Activated T-helper 2 cell treated with anti-CD3 and anti-CD28 coated beads, Interferon-gamma antibody, Interleukin-2, Interleukin-4, amounts not matched to agents 10 μg/mL and 5 μg/mL and 100 μg/mL, durations not matched to agents 14 hours and 24 hours and 36 hours (primary cell): ENCODE results near the gene DRD3. TPM values are rescaled to one million over a fixed set of nuclear protein-coding genes. Genes with fewer than 3 reads are reported as not detected.

ENCODE experiments used
- DNase-seq: peaks from one replicate; pipeline ENCODE4 v3.0.0; 2021; ENCODE audit warnings: low spot score
- H3K27ac Mint-ChIP-seq: one replicate; pipeline ENCODE4 v1.8.0; 2021; ENCODE audit warnings: mixed read lengths
- H3K27me3 Mint-ChIP-seq: one replicate; pipeline ENCODE4 v1.8.0; 2021; ENCODE audit warnings: low read depth, mixed read lengths
- H3K36me3 Mint-ChIP-seq: one replicate; pipeline ENCODE4 v1.8.0; 2021; ENCODE audit warnings: low read depth, mixed read lengths
- H3K4me1 Mint-ChIP-seq: one replicate; pipeline ENCODE4 v1.8.0; 2021; ENCODE audit warnings: low read depth, mixed read lengths
- H3K4me3 Mint-ChIP-seq: one replicate; pipeline ENCODE4 v1.8.0; 2021; ENCODE audit warnings: low read depth, mild to moderate bottlenecking, moderate library complexity, mixed read lengths
- H3K9me3 Mint-ChIP-seq: one replicate; pipeline ENCODE4 v1.8.0; 2021; ENCODE audit warnings: mixed read lengths
- intact Hi-C: fragments of 100-400 bp; cut with micrococcal nuclease; formaldehyde crosslinking; loops from one replicate; pipeline ENCODE4 v1.15.1; 2023
- total RNA-seq: library from RNA; stranded (reverse); gene quantifications from 2 replicates; pipeline ENCODE4 v1.2.3, GENCODE V29; 2022

DRD3 gene
- total RNA-seq, 1 donor from 2014 or later, result 0.11 TPM

DNA sequence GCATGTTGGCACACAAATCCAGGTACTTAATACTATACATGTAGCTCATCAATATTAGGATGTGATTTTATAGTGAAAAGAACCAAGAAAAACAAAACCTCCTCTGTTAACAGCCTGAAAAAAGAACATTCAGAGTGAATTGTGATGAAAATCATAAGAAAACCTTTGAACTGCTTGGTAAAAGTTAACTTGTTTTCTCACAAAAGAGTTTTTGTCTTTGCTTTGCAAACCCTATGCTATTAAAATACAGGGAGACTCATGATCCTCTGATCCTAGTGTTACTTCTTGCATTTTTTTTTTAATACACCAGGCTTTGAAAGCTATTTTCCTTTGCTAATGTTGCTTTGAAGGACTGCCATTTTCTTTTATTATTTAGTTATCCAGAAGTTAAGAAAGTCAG lies 98.7 kb downstream of the DRD3 start:
- no peaks in the 10 kb centered on the region for H3K27me3 Mint-ChIP-seq

DNA sequence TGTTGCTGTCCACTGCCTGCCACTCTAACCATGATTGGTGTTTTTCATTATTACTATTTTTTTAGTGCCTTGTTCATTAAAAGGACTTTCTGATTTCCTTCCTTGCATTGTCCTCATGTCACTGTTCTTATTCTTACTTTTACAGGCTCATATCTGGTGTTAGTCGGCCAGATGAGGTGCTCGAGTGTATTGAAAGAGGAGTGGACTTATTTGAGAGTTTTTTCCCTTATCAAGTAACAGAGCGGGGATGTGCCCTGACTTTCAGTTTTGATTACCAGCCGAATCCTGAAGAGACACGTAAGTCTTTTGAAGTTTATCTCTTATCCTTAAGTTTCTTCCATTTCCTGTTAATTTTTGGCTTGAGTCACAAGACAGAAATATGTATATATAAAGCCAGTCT lies 99.1 kb downstream of the DRD3 start:
- Mint-ChIP-seq H3K9me3 (no peaks in the 10 kb centered on the region), H3K4me1 (no peaks in the 10 kb centered on the region), H3K27ac (no peak overlapping the region), H3K27me3 (no peaks in the 10 kb centered on the region), H3K36me3 (peaks cover 81% of the 10 kb centered on the region), H3K4me3 (no peak overlapping the region)
- intact Hi-C loops, result no loop called here
- no peak for DNase-seq

More for the DNA sequence above, 98.7 kb downstream of the DRD3 start:
- Mint-ChIP-seq H3K36me3 (peaks cover 79% of the 10 kb centered on the region), H3K9me3 (no peaks in the 10 kb centered on the region), H3K27ac (no peak overlapping the region), H3K4me1 (no peaks in the 10 kb centered on the region), H3K4me3 (no peak overlapping the region)
- no peak for DNase-seq
- intact Hi-C loops, result no loop called here

DNA sequence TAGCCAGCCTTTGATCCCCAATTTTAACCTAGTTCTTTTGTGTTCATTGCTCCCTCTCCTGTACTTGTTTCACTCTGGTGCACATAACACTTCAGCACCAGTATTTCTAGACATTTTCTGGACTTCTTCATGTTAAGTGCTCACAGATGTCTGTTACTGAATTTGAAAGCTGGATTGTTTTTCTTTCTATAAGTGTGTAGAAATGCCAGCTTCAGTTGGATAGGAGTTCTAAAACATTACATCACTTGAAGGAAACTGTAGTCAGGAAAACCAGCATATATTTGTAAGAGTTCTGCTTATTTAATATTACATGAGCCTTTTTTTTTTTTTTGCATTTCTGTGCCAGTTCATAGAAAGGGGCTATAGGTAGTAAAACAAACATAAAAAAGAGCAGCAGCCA lies 100.7 kb downstream of the DRD3 start:
- intact Hi-C loops, result no loop called here
- H3K4me1 Mint-ChIP-seq, result no peaks in the 10 kb centered on the region
- H3K27me3 Mint-ChIP-seq, result no peaks in the 10 kb centered on the region
- no peak for DNase-seq
- no peaks in the 10 kb centered on the region for H3K9me3 Mint-ChIP-seq
- peaks cover 83% of the 10 kb centered on the region for H3K36me3 Mint-ChIP-seq
- H3K4me3 Mint-ChIP-seq, result no peak overlapping the region
- no peak overlapping the region for H3K27ac Mint-ChIP-seq

Other genes with a start within 250 kb of the DRD3 start
- 2.6 and 2.9 TPM in 2 replicates for gene ZDHHC23, start 231.0 kb downstream of the DRD3 start, total RNA-seq
- 0.68 and 0.76 TPM in 2 replicates for gene CCDC191, start 122.5 kb downstream of the DRD3 start, total RNA-seq
- gene QTRT2, start 122.3 kb downstream of the DRD3 start, total RNA-seq, result 40.2 and 41.3 TPM in 2 replicates
- 0.64 and 0.74 TPM in 2 replicates for gene ZNF80, start 58.5 kb upstream of the DRD3 start, total RNA-seq
- gene TIGIT, start 115.0 kb upstream of the DRD3 start, total RNA-seq, result 6.3 and 6.7 TPM in 2 replicates